HG02610 (cell line): ENCODE results near the gene ACTR1B.
"Not testable (repeated sequence)": the region's sequence is repeated elsewhere in the genome, so short reads cannot be mapped to it uniquely, and the experiment has no call there.

ENCODE experiments used
- ATAC-seq: cut with Tn5 transposase; IDR thresholded peaks from one replicate; pipeline ENCODE4 v1.9.1; 2021; ENCODE audit warnings: mild to moderate bottlenecking, moderate library complexity; ENCODE audit not compliant: unreplicated experiment

The ACTR1B gene

DNA sequence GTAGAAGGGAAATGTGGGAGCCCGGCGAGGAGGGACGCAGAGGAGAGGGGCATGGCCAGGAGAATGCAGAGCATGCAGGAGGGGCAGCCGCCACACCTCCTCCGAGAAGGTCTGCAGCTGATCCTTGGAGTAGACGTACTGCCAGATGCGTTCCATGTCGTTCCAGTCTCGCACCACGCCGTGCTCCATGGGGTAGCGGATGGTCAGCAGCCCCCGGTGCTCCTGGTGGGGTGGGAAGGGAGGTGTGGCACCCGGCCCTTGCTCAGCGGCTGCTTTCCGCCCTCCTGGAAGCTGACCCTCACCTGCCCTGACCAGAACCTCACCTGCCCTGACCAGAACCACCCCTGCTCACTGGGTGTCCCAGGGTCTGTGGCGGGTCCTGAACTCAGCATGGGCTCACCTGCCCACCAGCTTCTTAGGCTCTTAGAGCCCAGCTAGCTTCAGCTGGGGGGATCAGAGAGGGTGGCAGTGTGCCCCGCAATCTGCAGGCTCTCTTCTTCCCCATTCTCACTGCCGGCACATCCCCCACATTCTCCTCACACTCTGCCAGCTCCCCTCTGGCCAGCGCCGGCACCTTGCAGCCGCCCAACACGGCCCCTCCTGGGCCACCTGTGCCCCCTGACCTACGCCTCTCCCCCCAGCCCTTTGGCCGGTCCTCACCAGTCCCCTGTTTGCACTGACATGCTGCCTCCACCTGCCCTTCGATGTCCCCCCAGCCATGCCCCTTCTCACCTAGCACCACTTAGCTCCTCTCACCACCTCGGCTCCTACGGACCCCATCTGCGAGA, 4.4 kb downstream of the ACTR1B start:
- ATAC-seq = no peak

DNA sequence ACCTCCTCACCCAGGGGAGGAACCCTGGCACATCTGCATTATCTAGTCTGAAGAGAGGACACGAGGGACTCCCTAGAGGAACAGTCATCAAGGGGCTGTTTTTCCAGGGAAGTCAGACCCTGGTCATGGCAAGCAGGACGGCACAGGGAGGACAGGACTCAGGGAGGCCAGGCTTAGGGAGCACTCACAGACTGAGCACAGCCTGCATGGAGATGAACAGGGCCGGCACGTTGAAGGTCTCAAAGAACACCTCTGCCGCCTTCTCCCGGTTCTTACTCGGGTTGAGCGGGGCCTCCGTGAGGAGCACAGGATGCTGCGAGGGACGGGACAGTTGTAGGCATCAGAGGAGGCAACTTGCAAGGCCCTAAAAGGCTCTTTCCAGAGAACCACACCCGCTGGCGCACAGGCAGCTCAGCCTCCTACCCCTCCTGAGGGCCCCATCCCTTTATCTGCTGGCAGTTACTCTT, 5.1 kb downstream of the ACTR1B start:
- ATAC-seq = no peak

DNA sequence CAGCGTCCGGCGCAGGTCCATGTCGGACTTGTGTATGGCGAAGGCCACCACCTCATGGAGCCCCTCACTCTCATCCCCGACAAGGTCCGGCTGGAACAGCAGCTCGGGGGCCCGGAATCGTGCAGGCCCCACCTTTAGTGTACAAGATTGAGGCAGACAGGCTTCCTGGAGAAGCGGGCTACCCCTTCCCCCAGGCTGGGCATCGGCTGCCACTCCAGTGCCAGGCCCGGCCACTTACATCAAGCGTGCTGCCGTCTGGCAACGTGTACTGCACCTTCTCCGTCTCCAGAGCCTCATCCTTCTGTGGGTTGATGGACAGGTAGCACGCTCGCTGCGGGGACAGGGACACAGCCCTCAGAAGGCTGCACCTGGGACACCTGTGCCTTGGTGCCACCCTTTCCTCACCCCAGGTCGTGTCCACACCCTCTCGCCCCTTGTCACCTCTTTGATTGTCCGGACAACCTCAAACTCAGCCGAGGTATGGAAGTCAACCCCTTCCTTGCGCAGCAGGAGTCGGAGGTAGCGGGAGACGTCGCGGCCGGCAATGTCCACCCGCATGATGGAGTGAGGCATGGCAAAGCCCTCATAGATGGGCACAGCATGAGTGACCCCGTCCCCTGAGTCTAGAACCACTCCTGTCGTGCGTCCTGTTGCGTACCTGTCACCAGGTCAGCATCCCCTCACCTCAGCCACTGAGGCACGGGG, 5.7 kb downstream of the ACTR1B start:
- no peak for ATAC-seq

DNA sequence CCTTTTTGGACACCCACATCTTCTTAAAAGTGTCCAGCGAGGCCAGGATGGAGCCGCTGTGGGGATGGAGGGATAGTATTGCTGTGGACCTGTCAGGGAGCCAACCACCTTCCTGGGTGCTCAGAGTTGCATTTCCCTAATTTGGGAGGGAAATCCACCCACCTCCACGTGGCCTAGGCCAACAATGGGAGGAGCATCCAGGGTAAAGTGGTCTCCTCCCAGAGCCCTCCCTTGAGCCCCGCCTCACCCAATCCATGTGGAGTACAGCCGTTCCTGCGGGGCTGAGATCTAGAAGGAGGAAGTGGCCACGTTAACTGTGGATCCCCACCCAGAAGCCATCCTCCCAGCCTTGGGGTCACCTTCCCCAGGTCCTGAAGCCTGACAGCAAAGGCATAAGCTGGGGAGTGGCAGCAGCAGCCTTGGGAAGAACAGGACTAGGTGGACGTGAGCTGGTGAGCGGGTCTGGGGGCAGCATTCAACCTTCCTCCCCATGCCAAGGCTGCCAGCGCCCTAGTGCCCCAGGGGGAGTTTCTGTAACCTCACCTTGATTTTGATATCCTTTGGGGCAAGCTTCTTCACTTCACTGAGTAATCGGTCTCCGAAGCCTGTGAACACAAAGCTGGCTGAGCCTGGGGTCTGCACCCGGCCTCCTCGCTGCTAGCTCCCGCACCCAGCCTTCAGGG, 6.8 kb downstream of the ACTR1B start:
- ATAC-seq = no peak

DNA sequence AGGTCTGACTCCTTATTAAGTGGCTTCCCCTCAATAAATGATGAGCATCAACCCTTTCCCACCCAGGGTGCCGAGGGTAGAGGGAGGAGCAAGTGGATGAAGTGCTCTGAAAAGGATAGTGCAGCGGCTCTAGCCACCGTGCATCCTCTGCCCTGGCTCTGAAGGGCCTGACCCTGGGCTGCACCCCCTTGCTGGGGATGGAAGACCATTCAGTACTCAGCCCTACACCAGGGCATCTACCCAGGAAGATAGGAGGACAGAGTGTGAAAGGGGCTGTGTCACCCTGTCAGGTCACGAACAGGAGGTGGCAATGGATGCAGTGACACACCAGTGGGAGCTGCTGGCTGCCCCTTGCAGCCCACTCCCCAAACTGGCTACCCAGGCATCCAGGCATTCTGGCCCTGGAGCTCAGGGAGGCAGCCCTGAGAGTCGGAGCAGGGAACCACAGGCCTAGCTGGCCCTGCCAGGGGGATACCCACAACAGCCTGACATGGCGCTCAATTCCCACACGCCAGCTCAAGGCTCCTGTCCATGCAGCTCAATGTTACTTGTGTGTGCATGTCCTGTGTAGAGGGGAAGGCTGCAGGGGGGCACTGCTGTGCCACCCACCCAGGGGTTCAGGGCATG, 7.6 kb downstream of the ACTR1B start:
- no peak for ATAC-seq

DNA sequence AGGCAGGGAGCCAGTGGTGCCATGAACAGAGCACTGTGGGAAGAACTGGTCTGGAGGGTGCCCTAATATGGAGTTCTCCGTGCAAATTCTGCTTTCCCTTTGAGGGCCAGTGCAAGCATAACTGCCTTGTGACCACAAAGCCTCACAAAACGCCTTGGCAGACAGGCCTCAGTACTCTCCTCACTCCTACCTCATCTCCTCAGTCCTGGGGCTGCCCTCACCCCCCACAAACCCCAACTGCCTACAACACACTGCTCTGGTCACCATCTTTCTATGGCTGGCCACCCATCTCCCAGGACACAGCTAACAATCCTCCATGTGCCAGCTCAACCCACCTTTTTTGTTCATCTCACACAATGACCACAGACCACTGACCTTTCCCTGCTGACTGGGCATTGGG, 9.1 kb downstream of the ACTR1B start:
- ATAC-seq = no peak

DNA sequence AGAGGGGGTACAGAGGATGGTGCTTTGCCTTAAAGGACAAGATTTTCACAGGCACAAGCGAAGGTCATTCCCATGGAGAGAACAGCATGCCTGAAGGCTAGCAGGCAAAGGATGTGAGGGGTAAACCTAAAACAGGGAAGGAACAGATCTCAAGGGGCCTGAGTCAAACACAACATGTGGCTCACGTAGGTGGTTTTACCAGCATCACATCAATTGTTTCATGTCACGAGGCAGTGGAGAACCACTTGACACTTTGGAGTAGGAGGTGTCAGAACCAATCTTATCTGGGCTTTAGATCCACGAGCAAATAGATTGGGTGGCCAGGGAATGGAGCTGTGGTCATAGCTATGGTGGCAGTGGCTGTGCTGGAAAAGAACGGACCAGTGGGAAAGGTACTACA, 9.5 kb downstream of the ACTR1B start:
- no peak for ATAC-seq

DNA sequence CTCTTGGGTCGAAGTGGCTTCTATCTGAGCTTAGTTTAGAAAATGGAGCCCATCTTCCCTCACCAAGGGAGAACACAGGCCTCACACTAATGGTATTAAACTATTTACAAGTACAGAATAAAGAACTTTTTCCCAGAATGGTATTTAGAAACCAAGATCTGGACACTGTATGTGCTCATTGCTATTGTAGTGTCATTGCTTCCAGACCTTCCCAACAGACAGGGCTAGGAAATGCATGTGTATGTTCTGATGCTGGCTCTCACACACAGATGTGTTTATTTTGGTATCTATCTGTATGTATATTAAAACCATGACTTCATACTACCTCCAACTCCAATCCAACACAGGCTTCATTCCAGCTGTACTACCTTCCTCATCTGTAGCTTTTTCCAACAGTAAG, 10.0 kb downstream of the ACTR1B start:
- ATAC-seq = no peak

DNA sequence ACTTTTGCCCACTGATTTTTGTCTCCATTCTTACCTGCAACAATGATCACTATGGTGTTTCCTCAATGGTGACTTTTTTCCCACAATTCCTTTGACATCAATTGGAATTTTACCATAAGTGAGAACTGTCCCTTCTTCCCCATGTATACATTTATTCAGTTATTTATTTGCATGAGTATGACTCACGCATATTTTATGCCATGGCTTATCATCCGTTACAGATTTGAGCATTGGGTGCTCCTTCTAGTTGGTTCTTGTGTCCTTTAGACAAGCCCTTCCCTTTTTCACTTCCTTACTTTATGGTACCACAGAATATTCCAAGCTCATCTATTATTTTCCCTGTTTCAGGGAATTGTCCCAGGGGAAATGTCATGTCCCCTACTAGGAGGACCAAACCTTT, 10.4 kb downstream of the ACTR1B start:
- ATAC-seq = no peak

DNA sequence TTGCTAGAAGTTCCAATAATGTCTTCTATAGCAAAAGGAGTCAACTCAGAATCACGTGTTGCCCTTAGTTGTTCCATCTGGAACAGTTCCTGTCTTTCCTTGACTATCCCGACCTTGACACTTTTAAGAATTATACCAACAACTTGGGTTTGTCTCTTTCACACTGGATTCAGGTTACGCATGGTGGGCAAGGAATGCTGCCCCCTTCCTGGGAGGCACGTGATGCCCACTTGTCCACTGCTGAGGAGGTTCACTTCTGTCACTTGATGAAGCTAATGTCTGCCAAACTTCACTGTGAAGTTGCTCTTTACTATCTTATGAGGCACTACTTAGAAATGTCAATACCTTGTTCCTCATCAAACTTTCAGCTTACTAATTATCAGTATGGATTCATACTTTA, 12.7 kb downstream of the ACTR1B start:
- no peak for ATAC-seq

DNA sequence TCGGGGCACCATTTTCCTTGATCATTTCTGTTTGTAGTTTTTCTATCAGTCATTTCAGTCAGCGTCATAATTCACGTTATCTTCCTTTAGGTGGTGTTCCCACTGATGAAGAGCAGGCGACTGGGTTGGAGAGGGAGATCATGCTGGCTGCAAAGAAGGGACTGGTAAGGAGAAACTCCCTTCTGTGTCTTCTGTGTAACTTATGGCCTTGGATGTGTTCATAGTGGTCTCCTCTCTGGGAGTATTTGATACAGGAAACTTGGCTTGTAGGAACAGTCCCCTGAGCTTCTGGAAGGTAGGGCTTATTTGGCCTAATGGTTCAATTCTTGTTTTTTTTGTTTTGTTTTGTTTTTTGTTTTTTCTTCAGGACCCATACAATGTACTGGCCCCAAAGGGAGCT, 16.9 kb downstream of the ACTR1B start:
- ATAC-seq = no peak

DNA sequence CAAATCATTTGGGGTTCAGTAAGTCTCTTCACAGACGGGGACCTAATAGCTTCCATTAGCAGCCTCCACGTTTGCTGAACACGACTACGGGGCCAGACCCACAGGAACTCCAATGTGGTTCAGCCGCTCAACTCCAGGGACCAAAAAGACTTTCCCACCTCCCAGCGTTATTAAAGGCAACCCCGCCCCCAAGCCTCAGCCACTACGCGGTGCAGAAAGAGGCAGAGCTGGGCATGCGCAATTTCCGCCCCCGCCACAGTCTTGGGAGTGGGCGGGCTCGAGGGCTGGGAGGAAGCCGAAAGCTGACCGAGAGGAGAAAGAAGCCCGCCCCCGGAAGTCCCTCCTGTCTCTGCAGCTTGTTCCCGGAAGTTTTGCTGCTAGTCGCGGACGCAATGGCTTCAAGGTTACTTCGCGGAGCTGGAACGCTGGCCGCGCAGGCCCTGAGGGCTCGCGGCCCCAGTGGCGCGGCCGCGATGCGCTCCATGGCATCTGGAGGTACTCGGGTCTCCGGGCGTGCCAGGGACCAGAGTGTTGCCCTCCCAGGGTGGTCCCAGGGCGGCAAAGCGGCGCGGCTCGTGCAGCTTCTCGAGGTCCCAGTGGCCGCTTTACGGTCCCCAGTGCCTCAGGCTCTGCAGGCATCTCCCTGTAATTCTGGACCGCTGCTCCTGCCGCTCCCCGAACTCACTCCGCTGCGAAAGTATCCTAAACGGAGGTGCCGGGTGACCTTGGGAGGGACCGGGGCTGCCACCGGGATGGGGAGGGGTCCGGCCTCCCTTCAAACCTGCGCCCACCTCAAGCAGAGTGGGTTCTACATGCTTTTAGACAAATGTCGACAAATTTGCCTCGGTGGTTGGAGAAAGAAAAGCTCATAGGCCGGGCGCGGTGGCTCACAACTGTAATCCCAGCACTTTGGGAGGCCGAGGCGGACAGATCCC, 17.9 kb downstream of the ACTR1B start, which contains the start of gene COX5B:
TSS of gene COX5B (plus strand) at position 368 of the 935 bp plus-strand sequence. CDS start at position 393, 25 bp downstream.
- peak; percentile 93 for ATAC-seq

DNA sequence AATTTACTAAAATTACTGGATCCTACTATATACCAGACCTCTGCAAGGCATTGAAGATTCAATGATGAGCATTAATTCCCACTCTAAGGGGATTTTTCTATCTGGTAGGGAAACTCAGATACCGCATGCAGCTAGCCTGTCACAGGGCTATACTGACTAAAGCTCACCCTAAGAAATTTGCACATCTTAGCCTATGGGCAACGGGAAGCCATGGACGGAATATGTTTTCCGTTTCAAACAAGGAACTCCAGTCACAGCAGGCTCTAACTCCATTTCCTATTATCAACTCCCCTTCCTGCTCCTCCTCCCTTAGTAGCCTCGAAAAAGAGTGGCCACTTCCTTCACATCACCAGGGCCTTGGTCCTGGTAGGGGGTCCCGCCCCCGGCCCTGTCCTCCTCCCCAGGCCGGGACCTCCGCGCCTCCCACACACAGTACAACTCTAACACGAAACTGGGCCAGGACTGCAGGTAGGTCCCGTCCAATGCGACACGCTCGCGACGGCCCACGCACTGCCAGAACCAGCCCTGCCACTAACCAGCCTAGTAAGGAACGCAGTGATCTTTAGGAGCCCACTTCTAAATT, 18.6 kb downstream of the ACTR1B start:
- peak; percentile 29 for ATAC-seq

DNA sequence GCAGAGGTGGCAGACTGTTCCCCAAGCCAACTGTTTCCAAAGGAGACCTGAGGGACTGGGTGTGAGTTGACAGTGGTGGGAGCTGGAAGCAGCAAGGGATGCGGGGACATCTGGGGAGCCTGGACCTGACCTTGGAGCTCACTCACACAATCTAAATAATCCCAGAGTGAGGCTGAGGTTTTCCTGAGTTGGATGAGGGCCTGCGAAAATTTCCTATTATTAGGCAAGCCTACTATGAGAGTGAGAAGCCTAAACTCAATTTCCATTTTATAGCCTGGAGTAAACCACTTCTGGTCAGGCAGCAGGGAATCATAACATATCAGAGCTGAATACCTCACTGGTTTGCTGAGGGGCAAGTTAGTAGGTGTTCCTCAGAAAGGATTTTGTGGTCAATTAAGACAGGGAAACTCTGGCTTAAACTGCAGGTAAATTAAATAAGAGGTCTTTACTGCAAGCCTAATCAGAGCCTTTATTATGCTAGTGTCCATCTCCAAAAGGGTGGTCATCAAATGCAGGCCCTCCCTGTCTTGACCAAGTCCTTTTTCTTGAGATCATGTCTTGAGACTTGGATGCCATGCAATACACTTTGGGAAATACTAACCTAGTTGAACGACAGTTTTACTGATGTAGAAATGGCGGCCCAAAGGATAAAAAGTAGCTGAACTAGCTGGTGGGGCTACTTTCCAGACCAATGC, 19.7 kb downstream of the ACTR1B start:
- no peak for ATAC-seq

DNA sequence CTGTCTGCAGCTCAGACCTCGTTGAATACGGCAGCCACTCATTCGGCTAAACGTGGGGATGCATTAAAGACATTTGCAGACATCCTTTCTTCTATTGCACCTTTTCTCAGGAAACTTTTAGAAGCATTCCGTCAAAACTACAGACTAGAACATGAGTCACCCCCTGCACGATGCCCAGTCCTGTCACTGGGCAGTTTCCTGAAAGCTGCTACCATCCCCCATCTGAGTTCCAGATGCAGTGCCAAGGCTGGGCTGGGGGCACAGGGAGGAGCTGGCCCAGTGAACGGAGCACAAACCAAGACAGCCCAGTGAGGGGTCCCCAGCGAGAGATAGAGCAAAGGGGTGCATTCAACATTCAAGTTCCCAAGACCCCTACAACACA, 37.8 kb downstream of the ACTR1B start:
- ATAC-seq = not testable (repeated sequence)

DNA sequence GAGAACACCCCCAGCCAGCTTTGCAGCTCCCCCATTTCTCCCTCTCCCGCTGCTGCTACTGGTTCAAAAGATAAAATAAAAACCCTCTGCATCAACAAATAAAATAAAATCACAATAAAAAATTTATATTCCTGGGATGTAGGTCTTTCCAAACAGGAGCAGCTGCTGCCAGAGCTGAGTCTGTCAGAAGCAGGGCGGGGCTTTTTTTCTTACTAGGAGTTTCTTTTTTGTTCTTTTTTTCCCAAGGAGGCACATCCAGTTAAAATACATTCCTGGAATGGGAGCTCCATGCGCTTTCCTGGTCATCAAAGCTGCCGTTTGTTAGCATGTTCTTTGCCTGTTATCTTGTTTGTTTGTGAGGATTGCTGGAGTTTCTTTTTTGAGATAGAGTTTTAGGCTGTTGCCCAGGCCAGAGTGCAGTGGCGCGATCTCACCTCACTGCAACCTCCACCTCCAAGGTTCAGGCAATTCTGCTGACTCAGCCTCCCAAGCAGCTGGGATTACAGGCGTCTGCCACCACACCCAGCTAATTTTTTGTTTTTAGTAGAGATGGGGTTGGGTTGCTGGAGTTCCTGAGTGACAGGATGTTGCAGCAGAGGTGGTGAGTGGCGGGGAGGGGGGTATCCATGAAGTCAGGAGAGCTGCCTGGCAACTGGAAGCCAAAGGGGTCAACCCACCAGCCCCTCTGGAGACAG, 38.3 kb downstream of the ACTR1B start:
- ATAC-seq = not testable (repeated sequence)

DNA sequence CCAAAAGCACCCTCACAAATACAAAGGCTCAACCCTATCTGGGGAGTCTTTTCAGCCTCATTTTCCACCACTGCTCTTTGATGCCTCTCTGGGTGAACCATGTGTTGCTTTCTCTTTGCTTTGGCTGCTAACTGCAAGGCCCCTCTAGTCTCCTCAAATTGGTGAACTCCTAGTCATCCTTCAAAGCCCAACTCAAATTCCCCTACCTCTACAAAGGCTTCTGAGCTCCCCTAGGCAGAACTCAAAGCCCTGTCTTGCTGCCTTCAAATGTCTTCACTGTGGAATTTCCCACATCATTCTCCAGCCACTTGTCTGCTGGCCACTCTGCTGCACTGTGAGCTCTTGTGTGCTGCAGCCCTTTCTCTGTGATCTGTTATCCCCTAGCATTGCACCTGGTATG, 40.9 kb downstream of the ACTR1B start:
- not testable (repeated sequence) for ATAC-seq

DNA sequence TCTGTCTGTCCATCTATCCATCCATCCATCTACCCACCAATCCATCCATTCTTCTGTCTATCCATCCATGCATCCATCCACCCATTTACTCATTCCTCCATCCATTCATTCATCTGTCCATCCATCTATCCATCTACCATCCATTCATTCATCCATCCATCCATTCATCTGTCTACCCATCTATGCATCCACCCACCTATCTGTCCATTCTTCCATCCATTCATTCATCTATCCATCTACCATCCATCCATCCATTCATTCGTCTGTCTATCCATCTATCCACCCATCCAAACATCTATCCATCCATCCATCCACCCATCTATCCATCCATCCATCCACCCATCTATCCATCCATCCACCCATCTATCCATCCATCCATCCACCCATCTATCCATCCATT, 43.4 kb downstream of the ACTR1B start:
- not testable (repeated sequence) for ATAC-seq
